Heart left ventricle (tissue), 16 donors: ENCODE data around the gene ASB9. TPM values are rescaled to one million over a fixed set of nuclear protein-coding genes. Genes with fewer than 3 reads are reported as not detected.

Source experiments
- ATAC-seq, 4 donors: fragments of 200-7000 bp; cut with Tn5 transposase; one replicate each; pipeline ENCODE4 v1.9.1; 2020 to 2022; ENCODE audit warnings: moderate library complexity in 4 of 4, mild to moderate bottlenecking in 3 of 4, moderate number of reproducible peaks in 1 of 4
- DNase-seq, 5 donors: peaks; one replicate each; pipeline ENCODE4 v3.0.0-alpha.2; 2020
- H3K27ac ChIP-seq, 12 donors: fragments of 200-600 bp; sonication (generic) in 4 of 12; one replicate each; pipeline versions ENCODE4 v1.5.0 to v1.8.0; 2016 to 2022; ENCODE audit warnings: mild to moderate bottlenecking in 2 of 12
- H3K27me3 ChIP-seq, 9 donors: fragments of 200-600 bp; sonication (generic) in 2 of 9; one replicate each; pipeline versions ENCODE4 v1.5.1 to v1.8.0; 2016 to 2022; ENCODE audit warnings: mild to moderate bottlenecking in 3 of 9
- H3K36me3 ChIP-seq, 9 donors: fragments of 200-600 bp; sonication (generic) in 2 of 9; one replicate each; pipeline versions ENCODE4 v1.5.0 to v1.8.0; 2018 to 2022; ENCODE audit warnings: mild to moderate bottlenecking in 2 of 9
- H3K4me1 ChIP-seq, 12 donors: fragments of 200-600 bp; sonication (generic) in 4 of 12; one replicate each; pipeline versions ENCODE4 v1.5.0 to v1.8.0; 2016 to 2022; ENCODE audit warnings: mild to moderate bottlenecking in 3 of 12
- H3K4me3 ChIP-seq, 12 donors: fragments of 200-600 bp; sonication (generic) in 4 of 12; one replicate each; pipeline versions ENCODE4 v1.5.0 to v1.8.0; 2017 to 2022; ENCODE audit warnings: mild to moderate bottlenecking in 9 of 12, moderate library complexity in 4 of 12
- H3K9me3 ChIP-seq, 12 donors: fragments of 200-600 bp; sonication (generic) in 4 of 12; one replicate each; pipeline versions ENCODE4 v1.5.0 to v1.8.0; 2016 to 2022; ENCODE audit warnings: mild to moderate bottlenecking in 1 of 12
- CTCF ChIP-seq, 12 donors: fragments of 200-600 bp; sonication (generic) in 4 of 12; IDR thresholded peaks; one replicate each; pipeline versions ENCODE4 v1.5.0 to v1.8.0; 2018 to 2022; ENCODE audit warnings: antibody characterized with exemption in 12 of 12, mild to moderate bottlenecking in 5 of 12
- POLR2A ChIP-seq, 2 donors: fragments of 450-650 bp; IDR thresholded peaks; one replicate each; pipeline ENCODE4 v1.6.1; 2017; ENCODE audit warnings: antibody characterized with exemption in 2 of 2, mild to moderate bottlenecking in 2 of 2, moderate library complexity in 2 of 2
- WGBS, 4 donors: extraction: QIAGEN DNeasy Blood & Tissue Kit in 2 of 4; methylation state at CpG; one replicate each; pipeline versions ENCODE4 v1.1.5 to v1.1.7; 2013 to 2018; 5-methylcytosine and 5-hydroxymethylcytosine counted together
- intact Hi-C, 10 donors: fragments of 100-400 bp; cut with DNase I; formaldehyde crosslinking; loops; one replicate each; pipeline versions ENCODE4 v1.11.1 to v1.14.2; 2022
- polyA plus RNA-seq, 2 donors: library from polyadenylated mRNA; stranded (reverse); fragments of 200-250 nt; gene quantifications; one replicate each; pipeline ENCODE4 v1.2.3, GENCODE V29; 2013
- total RNA-seq, 9 donors: library from RNA; depleted of rRNA in 2 of 9; stranded (reverse); fragments of >200 nt in 2 of 9; fragmentation: NEBNext Ultra II Directional in 3 of 9; extraction: Animal tissue kit (Norgen Biotek cat#: 25700) in 3 of 9; gene quantifications; one replicate each; pipeline versions ENCODE4 v1.1.0 to v1.2.4, GENCODE V29; 2016 to 2023
- donor health status: ischemic (EF 13 %, LVEDD 7.1; RV severe dilation, severe dysfunction).
- donor health status: healthy with polysubstance abuse.
- donor health status: DM: no; HTN: yes; CAD: no.
- donor health status: DM: no; HTN: no; CAD: no.
- donor health status: ischemic (EF 25% LVEDD 6.9; RV normal size, moderate dysfunction).
- donor health status: ischemic (EF 25% LVEDD 5.7; RV mildly dilated, moderate dysfunction).
- donor health status: healthy.
- donor health status: DM: yes; HTN: yes; CAD: no.
- donor health status: ischemic (EF 35%, LVEDD 5.7; RV mildly dilated, moderate dysfunction).
- donor health status: nonischemic (EF 11% LVEDD 7.7; RV severe dilation, severe dysfunction).
- donor health status: DM: yes; HTN: yes; CAD: no.
- donor health status: PGD.
- donor health status: ischemic (EF 29% LVEDD 5.4; RV normal size, mild dysfunction).
- donor health status: nonischemic (EF 23%, LVEDD 6.1; RV moderate dilation, normal function).

Gene ASB9
- total and polyA plus RNA-seq, 11 donors = 0.37 to 2.8 (median 1.4) TPM

- no peaks in the 10 kb centered on the region for H3K4me1 ChIP-seq
- intact Hi-C loops = no loop called here
- no peaks in the 10 kb centered on the region for H3K36me3 ChIP-seq
- WGBS, 4 donors = 66 to 82% (median 69%) methylated on average over 1 of the region's 1 CpG
- H3K27ac ChIP-seq = no peak overlapping the region
- no peak overlapping the region for H3K4me3 ChIP-seq
- TF ChIP-seq POLR2A (IDR thresholded peaks at IDR 0.05) (no peak), CTCF (IDR thresholded peaks at IDR 0.05) (no peak)
- DNase-seq (no peak), ATAC-seq (no peak)
- H3K27me3 ChIP-seq = peaks cover 0 to 3% (median 0%) of the 10 kb centered on the region in 9 donors
- H3K9me3 ChIP-seq = no peaks in the 10 kb centered on the region
These were observed 55.3 kb downstream of the ASB9 start for GRCh38 chrX:15214588-15214987.

- no peak overlapping the region for H3K4me3 ChIP-seq
- WGBS, 4 donors = 68 to 81% (median 75%) methylated on average over 3 of the region's 3 CpGs
- peaks cover 0 to 3% (median 0%) of the 10 kb centered on the region in 9 donors for H3K27me3 ChIP-seq
- no peak overlapping the region for H3K27ac ChIP-seq
- ATAC-seq (no peak), DNase-seq (no peak)
- no peaks in the 10 kb centered on the region for H3K36me3 ChIP-seq
- intact Hi-C loops = no loop called here
- no peaks in the 10 kb centered on the region for H3K9me3 ChIP-seq
- H3K4me1 ChIP-seq = no peaks in the 10 kb centered on the region
- TF ChIP-seq POLR2A (IDR thresholded peaks at IDR 0.05) (no peak), CTCF (IDR thresholded peaks at IDR 0.05) (no peak)
These were observed 60.8 kb downstream of the ASB9 start for GRCh38 chrX:15209096-15209495.

- TF ChIP-seq POLR2A (IDR thresholded peaks at IDR 0.05) (no peak), CTCF (IDR thresholded peaks at IDR 0.05) (no peak)
- Histone ChIP-seq H3K36me3 (no peaks in the 10 kb centered on the region), H3K4me3 (no peak overlapping the region), H3K4me1 (no peaks in the 10 kb centered on the region), H3K9me3 (no peaks in the 10 kb centered on the region), H3K27me3 (peaks cover 0 to 3% (median 0%) of the 10 kb centered on the region in 9 donors), H3K27ac (no peak overlapping the region)
- ATAC-seq (no peak), DNase-seq (no peak)
- 72 to 90% (median 83%) methylated on average over 3 of the region's 3 CpGs for WGBS, 4 donors
- intact Hi-C loops = no loop called here
These were observed 61.9 kb downstream of the ASB9 start for GRCh38 chrX:15207994-15208393.

GRCh38 chrX:15207384-15207783 is 62.5 kb downstream of the ASB9 start:
- Histone ChIP-seq H3K36me3 (no peaks in the 10 kb centered on the region), H3K4me1 (no peaks in the 10 kb centered on the region), H3K27ac (no peak overlapping the region), H3K27me3 (no peaks in the 10 kb centered on the region), H3K4me3 (no peak overlapping the region), H3K9me3 (no peaks in the 10 kb centered on the region)
- no peak for ATAC-seq
- no peak for DNase-seq
- 50 to 86% (median 64%) methylated on average over 1 of the region's 1 CpG for WGBS, 4 donors
- TF ChIP-seq CTCF (IDR thresholded peaks at IDR 0.05) = no peak
- intact Hi-C loops = no loop called here
